Mesenchymal stem cell (in vitro differentiated cells and primary cell): ENCODE data around the gene TFR2.

Experiments
- DNase-seq: peaks from one replicate; pipeline ENCODE4 v3.0.0-alpha.2; 2013
- H2AFZ ChIP-seq: one replicate; pipeline ENCODE4 v1.6.1; 2013; ENCODE audit warnings: low read depth, mild to moderate bottlenecking, control low read depth, inconsistent platforms, low read length, moderate library complexity
- H2AK5ac ChIP-seq: 2 replicates; pipeline ENCODE4 v1.6.1; 2013; ENCODE audit warnings: low read length, moderate library complexity, mild to moderate bottlenecking, inconsistent platforms; ENCODE audit not compliant: severe bottlenecking
- H2BK120ac ChIP-seq: one replicate; pipeline ENCODE4 v1.6.1; 2013; ENCODE audit warnings: low read depth, mild to moderate bottlenecking, inconsistent platforms, low read length, moderate library complexity
- H2BK12ac ChIP-seq, 2 experiments: one replicate each; pipeline ENCODE4 v1.6.1; 2013; ENCODE audit warnings: inconsistent platforms in 2 of 2, low read length in 2 of 2, mild to moderate bottlenecking in 2 of 2, moderate library complexity in 2 of 2, control low read depth in 1 of 2
- H2BK15ac ChIP-seq: one replicate; pipeline ENCODE4 v1.6.1; 2013; ENCODE audit warnings: mild to moderate bottlenecking, low read depth, inconsistent platforms; ENCODE audit not compliant: poor library complexity, severe bottlenecking
- H2BK5ac ChIP-seq: 2 replicates; pipeline ENCODE4 v1.6.1; 2013; ENCODE audit warnings: low read depth, mild to moderate bottlenecking, low read length, control low read depth, inconsistent platforms; ENCODE audit not compliant: poor library complexity, severe bottlenecking
- H3K14ac ChIP-seq, 2 experiments: one replicate each; pipeline ENCODE4 v1.6.1; 2013; ENCODE audit warnings: inconsistent platforms in 2 of 2, low read length in 2 of 2, control low read depth in 1 of 2, mild to moderate bottlenecking in 1 of 2, moderate library complexity in 1 of 2
- H3K18ac ChIP-seq, 2 experiments: one replicate each; pipeline ENCODE4 v1.6.1; 2013; ENCODE audit warnings: inconsistent platforms in 2 of 2, low read length in 2 of 2, control low read depth in 1 of 2, low read depth in 1 of 2, mild to moderate bottlenecking in 1 of 2
- H3K23ac ChIP-seq, 2 experiments: one replicate each; pipeline ENCODE4 v1.6.1; 2013; ENCODE audit warnings: inconsistent platforms in 2 of 2, low read length in 2 of 2, mild to moderate bottlenecking in 2 of 2, moderate library complexity in 2 of 2, control low read depth in 1 of 2
- H3K27ac ChIP-seq: 2 replicates; pipeline ENCODE4 v1.5.1; 2013; ENCODE audit warnings: mild to moderate bottlenecking, moderate library complexity, low read length, control low read depth, inconsistent platforms; ENCODE audit not compliant: poor library complexity, severe bottlenecking
- H3K27me3 ChIP-seq, 2 experiments: 2 replicates each; pipeline versions ENCODE4 v1.6.1 to v1.7.0; 2013; ENCODE audit warnings: low read length in 2 of 2, mild to moderate bottlenecking in 2 of 2, moderate library complexity in 2 of 2, control low read depth in 1 of 2, inconsistent platforms in 1 of 2; ENCODE audit not compliant: control insufficient read depth in 1 of 2, insufficient read depth in 1 of 2
- H3K36me3 ChIP-seq, 2 experiments: 2 replicates each; pipeline versions ENCODE4 v1.6.1 to v1.7.0; 2013; ENCODE audit warnings: low read length in 2 of 2, control low read depth in 1 of 2, inconsistent platforms in 1 of 2, low read depth in 1 of 2, mild to moderate bottlenecking in 1 of 2; ENCODE audit not compliant: insufficient read depth in 2 of 2, control insufficient read depth in 1 of 2
- H3K4ac ChIP-seq, 2 experiments: one replicate each; pipeline ENCODE4 v1.6.1; 2013; ENCODE audit warnings: inconsistent platforms in 2 of 2, low read length in 2 of 2, mild to moderate bottlenecking in 2 of 2, moderate library complexity in 2 of 2, control low read depth in 1 of 2, low read depth in 1 of 2
- H3K4me1 ChIP-seq: 2 replicates; pipeline ENCODE4 v1.6.1; 2013; ENCODE audit warnings: low read depth, low read length, control low read depth; ENCODE audit not compliant: control insufficient read depth, insufficient read depth
- H3K4me2 ChIP-seq: 2 replicates; pipeline ENCODE4 v1.6.1; 2013; ENCODE audit warnings: low read length, mild to moderate bottlenecking, inconsistent platforms; ENCODE audit not compliant: poor library complexity, severe bottlenecking
- H3K4me3 ChIP-seq, 2 experiments: 2 replicates each; pipeline versions ENCODE4 v1.5.1 to v1.7.0; 2013; ENCODE audit warnings: low read length in 2 of 2, mild to moderate bottlenecking in 2 of 2, control low read depth in 1 of 2, low read depth in 1 of 2; ENCODE audit not compliant: insufficient read depth in 1 of 2
- H3K79me1 ChIP-seq: replicated peaks from 2 replicates; pipeline ENCODE4 v1.6.1; 2013; ENCODE audit warnings: mild to moderate bottlenecking, control low read depth, low read length, inconsistent platforms; ENCODE audit not compliant: poor library complexity, severe bottlenecking
- H3K9ac ChIP-seq: 2 replicates; pipeline ENCODE4 v1.7.0; 2013; ENCODE audit warnings: mild to moderate bottlenecking, low read length, moderate library complexity
- H3K9me3 ChIP-seq: 2 replicates; pipeline ENCODE4 v1.7.0; 2013; ENCODE audit warnings: mild to moderate bottlenecking, low read length; ENCODE audit not compliant: control insufficient read depth
- H4K8ac ChIP-seq: one replicate; pipeline ENCODE4 v1.6.1; 2013; ENCODE audit warnings: inconsistent platforms, mild to moderate bottlenecking, low read length, moderate library complexity
- H4K91ac ChIP-seq: one replicate; pipeline ENCODE4 v1.6.1; 2013; ENCODE audit warnings: mild to moderate bottlenecking, low read length, inconsistent platforms
- WGBS: methylation state at CpG from one replicate; pipeline ENCODE4 v1.1.7; 2013; ENCODE audit warnings: mixed read lengths; 5-methylcytosine and 5-hydroxymethylcytosine counted together

TFR2 gene

DNA sequence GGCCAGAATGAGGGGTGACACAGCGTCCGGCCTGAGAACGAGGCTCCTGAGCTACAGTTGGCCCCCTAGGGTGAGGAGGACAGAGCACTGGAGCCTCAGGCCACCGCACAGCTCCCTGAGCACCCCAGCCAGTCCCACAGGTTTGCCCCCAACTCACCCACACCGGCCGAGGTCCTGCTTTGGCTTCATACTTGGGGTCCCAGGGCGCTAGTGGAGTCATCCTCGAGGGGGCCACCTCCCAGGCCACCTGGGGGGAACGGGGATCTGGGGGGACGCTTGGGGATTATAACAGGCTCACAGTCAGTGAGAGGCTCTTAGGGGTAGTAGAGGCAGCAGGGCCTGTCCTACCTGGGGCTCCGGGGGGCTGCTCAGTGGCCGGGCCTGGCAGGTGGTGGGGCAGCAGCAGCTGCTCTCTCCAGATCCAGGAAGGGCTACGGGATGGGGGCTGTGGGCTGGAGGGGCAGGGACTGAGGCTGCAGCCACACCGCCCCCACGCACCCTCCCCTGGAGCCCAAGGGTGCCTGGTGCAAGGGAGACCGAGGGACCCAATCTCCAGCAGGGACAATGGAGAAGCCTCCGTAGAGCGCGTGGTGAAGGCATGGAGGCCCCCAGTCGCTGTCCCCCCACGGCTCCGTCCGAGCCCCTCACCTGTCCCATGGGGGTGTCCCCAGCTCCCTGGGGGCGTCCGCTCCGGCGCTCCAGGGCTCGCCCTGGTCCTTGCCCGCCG is 68.2 kb downstream of the TFR2 start:
- H3K18ac ChIP-seq: no peak overlapping the region
- peaks cover 7 to 17% of the 10 kb centered on the region in 2 experiments for H3K27me3 ChIP-seq
- H2AK5ac ChIP-seq: no peak overlapping the region
- 97% methylated on average over 30 of the region's 30 CpGs for WGBS
- peak overlapping the region; percentile 52 for H4K91ac ChIP-seq
- H3K9ac ChIP-seq: no peak overlapping the region
- no peaks in the 10 kb centered on the region for H3K9me3 ChIP-seq
- no peak overlapping the region for H4K8ac ChIP-seq
- no peak overlapping the region for H2BK120ac ChIP-seq
- no peak overlapping the region for H2AFZ ChIP-seq
- no peak for DNase-seq
- H3K14ac ChIP-seq: no peak overlapping the region
- H3K23ac ChIP-seq: no peak overlapping the region
- H3K4me1 ChIP-seq: peaks cover 38% of the 10 kb centered on the region
- H3K4me3 ChIP-seq: no peak overlapping the region
- peaks cover 16% of the 10 kb centered on the region for H3K79me1 ChIP-seq
- no peak overlapping the region for H3K4ac ChIP-seq
- no peak overlapping the region for H2BK5ac ChIP-seq
- H2BK15ac ChIP-seq: no peak overlapping the region
- H2BK12ac ChIP-seq: no peak overlapping the region
- no peak overlapping the region for H3K4me2 ChIP-seq
- peaks cover 27 to 58% of the 10 kb centered on the region in 2 experiments for H3K36me3 ChIP-seq
- no peak overlapping the region for H3K27ac ChIP-seq

DNA sequence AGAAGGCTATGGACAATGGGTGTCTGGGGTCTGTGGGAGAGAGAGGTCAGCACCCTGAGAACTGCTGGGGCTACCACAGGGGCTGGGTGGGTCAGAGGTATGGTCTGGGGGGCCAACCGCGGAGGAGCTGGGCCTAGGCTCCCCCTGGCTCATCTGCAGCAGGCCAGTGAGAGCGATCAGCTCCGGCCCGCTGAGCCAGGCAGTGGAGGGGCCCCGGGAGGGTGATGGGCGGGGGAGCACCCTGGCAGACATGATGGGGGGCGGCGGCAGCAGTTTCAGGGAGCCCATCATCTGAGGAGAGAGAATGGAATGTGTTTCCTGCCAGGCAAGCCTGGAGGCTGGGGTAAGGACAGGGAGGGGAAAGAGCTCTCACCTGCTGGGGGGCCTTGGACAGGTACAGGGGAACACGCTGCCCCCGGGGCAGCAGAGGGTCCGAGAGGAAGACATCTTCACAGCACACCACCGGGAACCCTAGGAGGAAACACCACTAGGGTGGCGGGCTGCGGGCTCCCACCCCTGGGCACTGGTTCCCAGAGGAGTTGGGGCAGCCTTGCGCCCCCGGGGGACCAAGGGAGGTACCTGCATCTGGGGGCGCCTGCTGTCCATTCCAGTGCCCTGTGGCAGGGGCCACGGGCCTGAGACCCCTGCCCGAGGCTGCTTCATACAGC is 68.9 kb downstream of the TFR2 start:
- Histone ChIP-seq H3K9me3 (no peaks in the 10 kb centered on the region), H2BK12ac (no peak overlapping the region), H3K4me1 (peaks cover 42% of the 10 kb centered on the region), H3K4ac (no peak overlapping the region), H4K8ac (no peak overlapping the region), H3K4me3 (no peak overlapping the region), H3K4me2 (no peak overlapping the region), H3K23ac (no peak overlapping the region), H2BK15ac (no peak overlapping the region), H3K27me3 (peaks cover 7 to 17% of the 10 kb centered on the region in 2 experiments), H3K27ac (no peak overlapping the region), H3K9ac (no peak overlapping the region), H3K14ac (no peak overlapping the region), H2BK5ac (no peak overlapping the region), H3K36me3 (peaks cover 20 to 51% of the 10 kb centered on the region in 2 experiments), H2AK5ac (no peak overlapping the region), H3K79me1 (peaks cover 11% of the 10 kb centered on the region), H3K18ac (no peak overlapping the region), H4K91ac (no peak overlapping the region), H2BK120ac (no peak overlapping the region), H2AFZ (no peak overlapping the region)
- 90% methylated on average over 18 of the region's 20 CpGs for WGBS
- DNase-seq: no peak

DNA sequence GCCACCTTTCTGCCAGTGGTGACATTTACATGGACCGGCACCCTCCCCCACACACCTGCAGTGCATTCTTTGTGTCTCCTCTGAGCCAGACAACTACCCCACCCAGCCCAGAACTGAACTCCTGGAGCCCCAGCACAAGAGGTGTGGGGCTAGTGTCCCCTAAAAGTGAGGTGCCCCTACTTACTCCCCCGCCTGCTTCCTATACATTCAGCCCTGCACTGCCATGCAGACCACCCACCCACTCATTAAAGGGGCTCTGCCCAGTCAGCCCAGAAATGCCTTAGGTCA is 69.6 kb downstream of the TFR2 start:
- Histone ChIP-seq H2BK15ac (no peak overlapping the region), H3K36me3 (peaks cover 17 to 45% of the 10 kb centered on the region in 2 experiments), H2AFZ (no peak overlapping the region), H3K18ac (no peak overlapping the region), H2BK5ac (no peak overlapping the region), H3K9me3 (no peaks in the 10 kb centered on the region), H2BK12ac (no peak overlapping the region), H3K9ac (no peak overlapping the region), H3K23ac (no peak overlapping the region), H3K4me1 (peaks cover 48% of the 10 kb centered on the region), H3K4me3 (no peak overlapping the region), H3K27me3 (peaks cover 7 to 17% of the 10 kb centered on the region in 2 experiments), H3K14ac (no peak overlapping the region), H3K4me2 (no peak overlapping the region), H3K4ac (no peak overlapping the region), H4K8ac (no peak overlapping the region), H2BK120ac (peak overlapping the region; percentile 2), H3K27ac (no peak overlapping the region), H4K91ac (no peak overlapping the region), H2AK5ac (no peak overlapping the region), H3K79me1 (peaks cover 9% of the 10 kb centered on the region)
- 97% methylated on average over 2 of the region's 2 CpGs for WGBS
- no peak for DNase-seq

GRCh38 chr7:100570954-100571828 is 70.2 kb downstream of the TFR2 start:
- 64% methylated on average over 26 of the region's 26 CpGs for WGBS
- H3K14ac ChIP-seq: no peak overlapping the region
- peaks cover 7 to 17% of the 10 kb centered on the region in 2 experiments for H3K27me3 ChIP-seq
- no peak overlapping the region for H3K27ac ChIP-seq
- H3K23ac ChIP-seq: no peak overlapping the region
- H2BK15ac ChIP-seq: peak overlapping the region; percentile 4
- H3K79me1 ChIP-seq: peaks cover 7% of the 10 kb centered on the region
- no peak overlapping the region for H2BK12ac ChIP-seq
- H3K9me3 ChIP-seq: no peaks in the 10 kb centered on the region
- no peak overlapping the region for H3K4ac ChIP-seq
- H3K4me3 ChIP-seq: no peak overlapping the region
- peak; percentile 46 for DNase-seq
- peaks cover 48% of the 10 kb centered on the region for H3K4me1 ChIP-seq
- H3K9ac ChIP-seq: no peak overlapping the region
- no peak overlapping the region for H2AK5ac ChIP-seq
- H3K36me3 ChIP-seq: peaks cover 11 to 39% of the 10 kb centered on the region in 2 experiments
- no peak overlapping the region for H2AFZ ChIP-seq
- peak overlapping the region; percentile 44 for H4K91ac ChIP-seq
- H2BK120ac ChIP-seq: peak overlapping the region; percentile 2
- no peak overlapping the region for H3K18ac ChIP-seq
- H3K4me2 ChIP-seq: no peak overlapping the region
- no peak overlapping the region for H4K8ac ChIP-seq
- H2BK5ac ChIP-seq: no peak overlapping the region
